C4-2B (cell line): ENCODE data around the gene C16orf95.
A peak's percentile ranks its signal among the peaks of the same experiment; 100 is the strongest.
"Not testable (repeated sequence)": the region's sequence is repeated elsewhere in the genome, so short reads cannot be mapped to it uniquely, and the experiment has no call there.

ENCODE experiments used
- H3K27ac ChIP-seq: fragments of 450-650 bp; 2 replicates; pipeline ENCODE4 v1.5.1; 2017
- CTCF ChIP-seq: fragments of 450-650 bp; conservative IDR thresholded peaks from 2 replicates; pipeline ENCODE4 v1.5.1; 2017; ENCODE audit warnings: mild to moderate bottlenecking
- ZFX ChIP-seq: fragments of 450-650 bp; IDR thresholded peaks from 2 replicates; pipeline ENCODE4 v1.6.1; 2017

Gene C16orf95

GRCh38 chr16:87265261-87265660 is 51.9 kb downstream of the C16orf95 start:
- TF ChIP-seq ZFX (no peak), CTCF (no peak)
- peak overlapping the region; percentile 33 for H3K27ac ChIP-seq

GRCh38 chr16:87264634-87265033 is 52.6 kb downstream of the C16orf95 start:
- H3K27ac ChIP-seq = peak overlapping the region; percentile 33; the same call in 1 of the 2 replicates
- TF ChIP-seq CTCF (no peak), ZFX (no peak)

- no peak overlapping the region for H3K27ac ChIP-seq
- TF ChIP-seq CTCF (no peak), ZFX (no peak)
Observed at GRCh38 chr16:87263418-87264052, 53.7 kb downstream of the C16orf95 start.

- TF ChIP-seq ZFX (no peak), CTCF (no peak)
- H3K27ac ChIP-seq = no peak overlapping the region
Observed at GRCh38 chr16:87259431-87259830, 57.8 kb downstream of the C16orf95 start.

- not testable (repeated sequence) for H3K27ac ChIP-seq
Observed at GRCh38 chr16:87258653-87259052, 58.5 kb downstream of the C16orf95 start.

GRCh38 chr16:87255866-87256265 is 61.3 kb downstream of the C16orf95 start:
- TF ChIP-seq ZFX = no peak
- TF ChIP-seq CTCF = no peak
- no peak overlapping the region for H3K27ac ChIP-seq

- TF ChIP-seq CTCF (no peak), ZFX (no peak)
- H3K27ac ChIP-seq = no peak overlapping the region
Observed at GRCh38 chr16:87254734-87255133, 62.5 kb downstream of the C16orf95 start.

GRCh38 chr16:87254296-87254695 is 62.9 kb downstream of the C16orf95 start:
- H3K27ac ChIP-seq = no peak overlapping the region
- TF ChIP-seq CTCF (no peak), ZFX (no peak)
